SK-N-SH treated with all-trans-retinoic acid at 6 μM for 48 hours (cell line): Measurements from ENCODE around the gene CTSD.

Experiments
- POU6F1 ChIP-seq: fragments of 250-450 bp; sonication (Bioruptor Pico); IDR thresholded peaks from 2 replicates; pipeline ENCODE4 v1.8.0; 2021; ENCODE audit warnings: low read depth, mild to moderate bottlenecking, moderate library complexity, borderline replicate concordance
- TCF4 ChIP-seq: fragments of 250-450 bp; sonication (Bioruptor Pico); IDR thresholded peaks from 2 replicates; pipeline ENCODE4 v1.8.0; 2021; ENCODE audit warnings: mild to moderate bottlenecking, moderate library complexity, borderline replicate concordance

- no peak for TF ChIP-seq TCF4
- no peak for TF ChIP-seq POU6F1
Observed at GRCh38 chr11:1765871-1766718, 2.4 kb upstream of the CTSD start.
